Esophagus squamous epithelium (tissue), 5 donors: Measurements from ENCODE around the gene RSPO3. TPM values are rescaled to one million over a fixed set of nuclear protein-coding genes. Genes with fewer than 3 reads are reported as not detected.

Experiments
- DNase-seq: peaks from one replicate; lab custom pipeline; 2025; lab: John Stamatoyannopoulos, UW
- H3K27ac ChIP-seq, 4 donors: fragments of 200-600 bp; sonication (generic); one replicate each; pipeline ENCODE4 v1.5.1; 2016 to 2019; ENCODE audit warnings: mild to moderate bottlenecking in 1 of 4
- H3K27me3 ChIP-seq, 4 donors: fragments of 200-600 bp; sonication (generic); 1 replicate in 3 of 4; 2 replicates in 1 of 4; pipeline versions ENCODE4 v1.5.1 to v1.6.0; 2017 to 2021; ENCODE audit warnings: antibody characterized with exemption in 1 of 4
- H3K36me3 ChIP-seq, 3 donors: fragments of 200-600 bp; sonication (generic); one replicate each; pipeline ENCODE4 v1.5.1; 2016 to 2019
- H3K4me1 ChIP-seq, 3 donors: fragments of 200-600 bp; sonication (generic); one replicate each; pipeline ENCODE4 v1.5.1; 2017 to 2019
- H3K4me3 ChIP-seq, 4 donors: fragments of 200-600 bp; sonication (generic); 1 replicate in 3 of 4; 2 replicates in 1 of 4; pipeline ENCODE4 v1.5.1; 2016 to 2019; ENCODE audit warnings: mild to moderate bottlenecking in 2 of 4, moderate library complexity in 1 of 4
- H3K9me3 ChIP-seq, 3 donors: fragments of 200-600 bp; sonication (generic); one replicate each; pipeline ENCODE4 v1.5.1; 2016 to 2019
- POLR2A ChIP-seq, 4 donors: fragments of 450-650 bp; IDR thresholded peaks; one replicate each; pipeline ENCODE4 v1.6.1; 2017; ENCODE audit warnings: antibody characterized with exemption in 4 of 4, mild to moderate bottlenecking in 4 of 4, moderate library complexity in 3 of 4
- WGBS, 2 donors: methylation state at CpG; one replicate each; pipeline ENCODE4 v1.1.5; 2018; 5-methylcytosine and 5-hydroxymethylcytosine counted together
- intact Hi-C: fragments of 100-400 bp; cut with DNase I; formaldehyde crosslinking; loops from one replicate; pipeline ENCODE4 v1.15.0; 2022
- total RNA-seq, 4 donors: library from RNA; depleted of rRNA; stranded (reverse); fragments of >200 nt; gene quantifications; one replicate each; pipeline ENCODE4 v1.1.0, GENCODE V29; 2016
- TF ChIP-seq, protein P1 (sequence below), 6 experiments: fragments of 450-650 bp in 4 of 6; fragments of 200-600 bp in 2 of 6; sonication (generic) in 2 of 6; IDR thresholded peaks; one replicate each; pipeline ENCODE4 v1.5.1; 2016 to 2019; ENCODE audit warnings: antibody characterized with exemption in 6 of 6, mild to moderate bottlenecking in 4 of 6, moderate library complexity in 4 of 6
- donor health status: DM: yes; HTN: yes; CAD: no.

Gene RSPO3
- total RNA-seq, 4 donors from 2014 or later, result 1.1 to 7.2 (median 4.3) TPM

DNA sequence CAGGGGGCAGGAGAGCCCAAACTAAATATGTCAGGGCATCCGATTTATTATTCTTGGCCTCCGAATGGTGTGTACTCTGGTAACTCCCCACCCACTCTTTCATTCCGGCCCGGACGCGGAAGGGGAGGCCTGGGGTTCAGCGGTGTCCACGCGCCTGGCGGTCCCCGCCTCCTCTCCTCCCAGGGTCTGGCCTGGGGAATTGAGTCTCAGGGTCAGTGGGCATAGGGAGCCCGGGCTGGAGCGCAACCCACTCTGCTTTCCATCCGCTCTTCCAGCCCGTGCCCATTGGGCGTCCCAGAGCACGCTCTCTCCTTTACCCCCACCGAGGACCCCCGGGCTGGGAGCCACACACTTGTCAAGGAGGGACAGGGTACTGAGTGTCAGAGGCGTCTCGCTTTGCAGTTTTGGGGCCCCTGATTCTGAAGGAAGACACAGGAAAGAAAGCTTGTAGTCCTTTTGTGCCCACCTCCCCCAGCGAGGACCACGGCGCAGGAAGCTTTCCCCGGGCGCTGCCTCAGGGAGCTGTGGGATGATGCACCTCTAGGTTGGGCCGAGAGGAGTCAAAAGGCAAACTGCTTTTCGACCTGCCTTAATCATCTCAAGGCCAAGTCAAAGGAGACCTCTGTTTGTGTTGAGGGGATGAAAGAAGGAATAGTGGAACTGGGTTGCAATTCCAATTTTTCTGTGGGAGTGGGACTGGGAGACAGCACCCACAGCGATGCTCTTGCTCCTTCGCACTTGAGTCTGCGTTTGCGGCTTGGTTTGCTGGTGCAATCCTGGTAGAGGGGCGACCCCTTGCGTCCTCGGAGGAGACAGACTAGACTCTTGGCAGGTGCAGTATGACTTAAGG lies 2.5 kb downstream of the RSPO3 start:
- no peaks in the 10 kb centered on the region for H3K9me3 ChIP-seq
- intact Hi-C loops, result no loop called here
- TF ChIP-seq, protein P1, sequence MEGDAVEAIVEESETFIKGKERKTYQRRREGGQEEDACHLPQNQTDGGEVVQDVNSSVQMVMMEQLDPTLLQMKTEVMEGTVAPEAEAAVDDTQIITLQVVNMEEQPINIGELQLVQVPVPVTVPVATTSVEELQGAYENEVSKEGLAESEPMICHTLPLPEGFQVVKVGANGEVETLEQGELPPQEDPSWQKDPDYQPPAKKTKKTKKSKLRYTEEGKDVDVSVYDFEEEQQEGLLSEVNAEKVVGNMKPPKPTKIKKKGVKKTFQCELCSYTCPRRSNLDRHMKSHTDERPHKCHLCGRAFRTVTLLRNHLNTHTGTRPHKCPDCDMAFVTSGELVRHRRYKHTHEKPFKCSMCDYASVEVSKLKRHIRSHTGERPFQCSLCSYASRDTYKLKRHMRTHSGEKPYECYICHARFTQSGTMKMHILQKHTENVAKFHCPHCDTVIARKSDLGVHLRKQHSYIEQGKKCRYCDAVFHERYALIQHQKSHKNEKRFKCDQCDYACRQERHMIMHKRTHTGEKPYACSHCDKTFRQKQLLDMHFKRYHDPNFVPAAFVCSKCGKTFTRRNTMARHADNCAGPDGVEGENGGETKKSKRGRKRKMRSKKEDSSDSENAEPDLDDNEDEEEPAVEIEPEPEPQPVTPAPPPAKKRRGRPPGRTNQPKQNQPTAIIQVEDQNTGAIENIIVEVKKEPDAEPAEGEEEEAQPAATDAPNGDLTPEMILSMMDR (IDR thresholded peaks at IDR 0.05), result peak in 5 of 6 experiments; percentile 38 to 59 (median 51)
- TF ChIP-seq POLR2A (IDR thresholded peaks at IDR 0.05), result no peak
- WGBS, 2 donors, result 3 to 15% methylated on average over 13 to 18 of the region's 35 CpGs
- no peak for DNase-seq
- peaks cover 5 to 39% (median 8%) of the 10 kb centered on the region in 3 donors for H3K4me1 ChIP-seq
- peak overlapping the region; percentile 31 to 75 (median 52) for H3K4me3 ChIP-seq
- H3K27me3 ChIP-seq, result peaks cover 0 to 87% (median 18%) of the 10 kb centered on the region in 4 donors
- H3K36me3 ChIP-seq, result no peaks in the 10 kb centered on the region
- peak overlapping the region; percentile 40 to 92 (median 57) for H3K27ac ChIP-seq

DNA sequence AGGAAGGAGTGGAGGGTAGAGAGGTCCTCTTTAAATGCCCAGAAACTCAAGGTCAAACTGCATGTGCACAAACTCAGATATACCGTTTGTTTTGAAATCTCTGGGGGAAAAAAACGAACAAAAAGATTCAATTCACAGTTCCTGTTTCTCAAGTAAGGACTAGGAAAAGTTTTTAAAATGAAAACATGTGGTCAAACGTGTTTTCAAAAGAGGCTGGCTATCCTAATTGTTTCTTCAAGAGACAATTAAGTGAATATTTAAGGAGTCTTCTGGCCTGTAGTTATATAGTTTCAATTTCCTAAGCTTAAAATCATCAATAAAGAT lies 3.1 kb downstream of the RSPO3 start:
- Histone ChIP-seq H3K9me3 (no peaks in the 10 kb centered on the region), H3K27me3 (peaks cover 0 to 81% (median 18%) of the 10 kb centered on the region in 4 donors), H3K36me3 (no peaks in the 10 kb centered on the region), H3K4me1 (peaks cover 5 to 39% (median 8%) of the 10 kb centered on the region in 3 donors), H3K4me3 (peak overlapping the region in 1 of 4 donors; percentile 75), H3K27ac (no peak overlapping the region)
- WGBS, 2 donors, result 10 to 12% methylated on average over 3 of the region's 3 CpGs
- intact Hi-C loops, result no loop called here
- no peak for DNase-seq
- TF ChIP-seq, protein P1 (IDR thresholded peaks at IDR 0.05), result no peak
- no peak for TF ChIP-seq POLR2A (IDR thresholded peaks at IDR 0.05)

DNA sequence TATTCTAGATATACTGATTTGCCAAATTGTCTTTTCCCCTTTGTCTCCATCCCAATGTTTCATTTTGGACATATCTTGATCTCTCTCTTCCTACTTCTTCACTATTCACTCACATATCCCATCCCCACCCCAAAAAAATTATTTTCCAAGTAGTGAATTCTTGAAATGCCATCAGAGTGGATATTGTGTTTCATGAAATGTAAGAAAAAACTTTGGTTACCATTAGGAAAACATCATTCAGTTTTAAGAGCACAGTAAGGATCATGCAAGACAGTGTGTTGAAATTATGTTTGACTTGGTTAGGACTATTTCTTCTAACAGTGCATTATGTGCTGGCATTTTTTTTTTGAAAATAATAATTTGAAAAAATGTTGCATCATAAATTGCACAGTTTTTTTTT lies 5.7 kb downstream of the RSPO3 start:
- Histone ChIP-seq H3K27ac (no peak overlapping the region), H3K4me1 (peaks cover 5 to 26% (median 5%) of the 10 kb centered on the region in 3 donors), H3K27me3 (peaks cover 0 to 55% (median 17%) of the 10 kb centered on the region in 4 donors), H3K4me3 (no peak overlapping the region), H3K9me3 (no peaks in the 10 kb centered on the region), H3K36me3 (no peaks in the 10 kb centered on the region)
- TF ChIP-seq POLR2A (IDR thresholded peaks at IDR 0.05), result no peak
- TF ChIP-seq, protein P1 (IDR thresholded peaks at IDR 0.05), result no peak
- DNase-seq, result no peak
- intact Hi-C loops, result no loop called here

DNA sequence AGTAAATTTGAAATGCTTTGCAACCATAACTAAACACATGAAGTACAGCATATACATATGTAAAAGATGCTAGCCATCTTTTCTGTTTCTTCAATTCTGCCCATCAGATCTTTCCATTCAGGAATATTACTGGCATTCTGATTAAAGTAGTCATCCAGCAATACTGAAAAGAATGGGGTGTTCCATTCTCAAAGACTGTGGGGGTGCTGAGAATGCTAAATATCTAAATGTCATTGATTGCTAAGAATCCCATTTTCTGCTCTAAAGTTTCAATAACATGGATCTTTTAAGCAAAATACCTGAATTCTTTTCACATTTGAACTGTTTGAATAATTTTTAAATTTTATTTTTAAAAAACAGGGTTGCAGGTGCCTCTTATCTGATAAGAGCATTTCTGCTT lies 6.2 kb downstream of the RSPO3 start:
- peaks cover 0 to 50% (median 15%) of the 10 kb centered on the region in 4 donors for H3K27me3 ChIP-seq
- no peak for TF ChIP-seq POLR2A (IDR thresholded peaks at IDR 0.05)
- TF ChIP-seq, protein P1 (IDR thresholded peaks at IDR 0.05), result no peak
- no peaks in the 10 kb centered on the region for H3K36me3 ChIP-seq
- intact Hi-C loops, result no loop called here
- H3K4me1 ChIP-seq, result peaks cover 0 to 21% (median under 1%) of the 10 kb centered on the region in 3 donors
- no peak overlapping the region for H3K27ac ChIP-seq
- no peak overlapping the region for H3K4me3 ChIP-seq
- no peak for DNase-seq
- no peaks in the 10 kb centered on the region for H3K9me3 ChIP-seq

DNA sequence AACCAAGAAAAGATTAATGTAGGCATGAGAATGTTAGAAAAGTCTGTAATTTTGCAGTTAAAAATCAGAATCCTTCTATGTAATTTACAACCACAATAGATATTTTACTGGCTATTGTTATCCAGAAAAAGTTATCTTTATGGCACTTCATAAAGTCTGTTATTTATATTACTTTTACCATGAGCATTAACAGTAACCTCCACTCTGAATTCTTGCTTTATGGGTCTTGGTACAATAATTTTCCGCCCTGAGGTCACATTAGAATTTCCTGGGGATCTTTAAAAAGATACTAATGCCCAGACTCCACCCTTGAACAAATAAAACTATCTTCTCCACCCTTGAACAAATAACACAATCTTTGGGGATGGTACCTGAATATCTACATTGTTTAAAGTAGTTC lies 9.6 kb downstream of the RSPO3 start:
- DNase-seq, result no peak
- Histone ChIP-seq H3K4me1 (no peaks in the 10 kb centered on the region), H3K36me3 (no peaks in the 10 kb centered on the region), H3K4me3 (no peak overlapping the region), H3K9me3 (no peaks in the 10 kb centered on the region), H3K27me3 (peaks cover 0 to 16% (median 0%) of the 10 kb centered on the region in 4 donors), H3K27ac (no peak overlapping the region)
- no peak for TF ChIP-seq POLR2A (IDR thresholded peaks at IDR 0.05)
- TF ChIP-seq, protein P1 (IDR thresholded peaks at IDR 0.05), result no peak
- intact Hi-C loops, result no loop called here
- 50 to 62% methylated on average over 1 of the region's 1 CpG for WGBS, 2 donors
